HepG2 (cell line): ENCODE results near the gene ST6GALNAC2. TPM values are rescaled to one million over a fixed set of nuclear protein-coding genes. Genes with fewer than 3 reads are reported as not detected.

Experiments
- ADNP ChIP-seq: sonication (generic); formaldehyde crosslinking; IDR thresholded peaks from 2 replicates; pipeline ENCODE4 v1.4.0; 2020; ENCODE audit warnings: missing genetic modification reagents
- ARID4A ChIP-seq: sonication (generic); formaldehyde crosslinking; IDR thresholded peaks from 2 replicates; pipeline ENCODE4 v1.5.0; 2020; ENCODE audit warnings: mild to moderate bottlenecking, missing genetic modification reagents, borderline replicate concordance
- ATF7-NPFF ChIP-seq: sonication (generic); formaldehyde crosslinking; IDR thresholded peaks from 2 replicates; pipeline ENCODE4 v1.8.1; 2023; ENCODE audit warnings: mild to moderate bottlenecking, low read depth, missing genetic modification reagents, moderate library complexity
- ELF3 ChIP-seq: IDR thresholded peaks from 2 replicates; pipeline ENCODE4 v1.6.1; 2016; ENCODE audit warnings: missing genetic modification reagents, missing compliant biosample characterization
- GTF3A ChIP-seq: sonication (generic); formaldehyde crosslinking; conservative IDR thresholded peaks from 2 replicates; pipeline ENCODE4 v1.4.0; 2020; ENCODE audit warnings: mild to moderate bottlenecking, missing genetic modification reagents
- KLF13 ChIP-seq: sonication (generic); formaldehyde crosslinking; IDR thresholded peaks from 2 replicates; pipeline ENCODE4 v1.4.0; 2020; ENCODE audit warnings: mild to moderate bottlenecking, missing genetic modification reagents
- NFE2L2 ChIP-seq: fragments of 150-350 bp; IDR thresholded peaks from 2 replicates; pipeline ENCODE4 v1.6.1; 2014; ENCODE audit warnings: low read length
- PAX8 ChIP-seq: sonication (generic); formaldehyde crosslinking; IDR thresholded peaks from 2 replicates; pipeline ENCODE4 v1.8.0; 2022; ENCODE audit warnings: mild to moderate bottlenecking, missing genetic modification reagents, borderline replicate concordance
- PRPF4 ChIP-seq: fragments of 200-400 bp; formaldehyde crosslinking; IDR thresholded peaks from 2 replicates; pipeline ENCODE4 v1.6.1; 2016; ENCODE audit warnings: low read length, low read depth; ENCODE audit not compliant: poor library complexity, severe bottlenecking
- RBM39 ChIP-seq: fragments of 200-400 bp; formaldehyde crosslinking; IDR thresholded peaks from one replicate; pipeline ENCODE4 v1.6.1; 2018; ENCODE audit warnings: antibody characterized with exemption, mild to moderate bottlenecking, low read depth, low read length; ENCODE audit not compliant: poor library complexity, severe bottlenecking
- REPIN1 ChIP-seq: sonication (generic); formaldehyde crosslinking; IDR thresholded peaks from 2 replicates; pipeline ENCODE4 v1.8.0; 2022; ENCODE audit warnings: missing genetic modification reagents, low read depth, mild to moderate bottlenecking, borderline replicate concordance
- SIX4 ChIP-seq: sonication (generic); formaldehyde crosslinking; IDR thresholded peaks from 2 replicates; pipeline ENCODE4 v1.4.0; 2020; ENCODE audit warnings: missing genetic modification reagents
- SMYD3 ChIP-seq: sonication (generic); formaldehyde crosslinking; IDR thresholded peaks from 2 replicates; pipeline ENCODE4 v1.8.1; 2023; ENCODE audit warnings: mild to moderate bottlenecking, missing genetic modification reagents
- SUZ12 ChIP-seq: fragments of 150-350 bp; IDR thresholded peaks from 2 replicates; pipeline ENCODE4 v1.6.1; 2014; ENCODE audit warnings: low read depth, low read length
- TEF ChIP-seq: sonication (generic); formaldehyde crosslinking; IDR thresholded peaks from 2 replicates; pipeline ENCODE4 v1.5.0; 2020; ENCODE audit warnings: missing genetic modification reagents
- U2AF1 ChIP-seq: fragments of 200-400 bp; formaldehyde crosslinking; optimal IDR thresholded peaks from 2 replicates; pipeline ENCODE3; 2017; ENCODE audit warnings: mild to moderate bottlenecking, low read depth, low read length
- ZBTB1 ChIP-seq: sonication (generic); formaldehyde crosslinking; IDR thresholded peaks from 2 replicates; pipeline ENCODE4 v1.4.0; 2020; ENCODE audit warnings: missing genetic modification reagents, borderline replicate concordance
- ZBTB42 ChIP-seq: sonication (generic); formaldehyde crosslinking; IDR thresholded peaks from 2 replicates; pipeline ENCODE4 v1.5.0; 2020; ENCODE audit warnings: mild to moderate bottlenecking, missing genetic modification reagents
- ZEB1 ChIP-seq: IDR thresholded peaks from 2 replicates; pipeline ENCODE4 v1.6.1; 2012; ENCODE audit warnings: mild to moderate bottlenecking, low read depth, inconsistent platforms; ENCODE audit not compliant: insufficient replicate concordance
- ZNF101 ChIP-seq: sonication (generic); formaldehyde crosslinking; IDR thresholded peaks from 2 replicates; pipeline ENCODE4 v1.4.0; 2020; ENCODE audit warnings: mild to moderate bottlenecking, low read depth, missing genetic modification reagents, borderline replicate concordance
- ZNF251 ChIP-seq: sonication (generic); formaldehyde crosslinking; IDR thresholded peaks from 2 replicates; pipeline ENCODE4 v1.9.0; 2021; ENCODE audit warnings: mild to moderate bottlenecking, missing genetic modification reagents
- ZNF276 ChIP-seq: sonication (generic); formaldehyde crosslinking; IDR thresholded peaks from 2 replicates; pipeline ENCODE4 v1.4.0; 2020; ENCODE audit warnings: mild to moderate bottlenecking, low read depth, missing genetic modification reagents
- ZNF343 ChIP-seq: sonication (generic); formaldehyde crosslinking; IDR thresholded peaks from 2 replicates; pipeline ENCODE4 v1.4.0; 2020; ENCODE audit warnings: mild to moderate bottlenecking, missing genetic modification reagents
- ZNF558 ChIP-seq: sonication (generic); formaldehyde crosslinking; IDR thresholded peaks from 2 replicates; pipeline ENCODE4 v1.9.0; 2022; ENCODE audit warnings: mild to moderate bottlenecking, missing genetic modification reagents, borderline replicate concordance
- ZNF790 ChIP-seq: sonication (generic); formaldehyde crosslinking; IDR thresholded peaks from 2 replicates; pipeline ENCODE4 v1.8.0; 2022; ENCODE audit warnings: missing genetic modification reagents, mild to moderate bottlenecking, borderline replicate concordance
- polyA plus RNA-seq, 8 experiments: library from polyadenylated mRNA; depleted of rRNA in 3 of 8; stranded (reverse) in 7 of 8; unstranded in 1 of 8; fragments of >200 nt; fragmentation: Illumina TruSeq in 4 of 8; extraction: Trizol in 4 of 8; gene quantifications; 2 replicates each; pipeline versions ENCODE4 v1.2.1 to v1.2.3, GENCODE V29; 2011 to 2016; ENCODE audit warnings: low read depth in 4 of 8, missing spikeins in 1 of 8, mixed read lengths in 1 of 8; ENCODE audit not compliant: insufficient read depth in 1 of 8
- total RNA-seq, 5 experiments: library from RNA; depleted of rRNA; stranded (reverse); fragments of >200 nt; fragmentation: Illumina TruSeq; extraction: Trizol; gene quantifications; 2 replicates each; pipeline ENCODE4 v1.2.3, GENCODE V29; 2016; ENCODE audit warnings: low read depth in 1 of 5

ST6GALNAC2 gene
- total and polyA plus RNA-seq, 2 of the 13 experiments (the other 11 are each of a cell fraction or from before 2014, with no cell fraction given) = 0.12 to 0.49 TPM

GRCh38 chr17:76569607-76570279 is 15.9 kb downstream of the ST6GALNAC2 start (continued):
- TF ChIP-seq REPIN1 (CRISPR knock-in tag) = no peak; the same call in 1 of the 2 replicates
- peak; percentile 56; the same call in 1 of the 2 replicates for TF ChIP-seq ELF3 (CRISPR knock-in tag)
- peak; percentile 41; the same call in 1 of the 2 replicates for TF ChIP-seq ATF7-NPFF (CRISPR knock-in tag)
- no peak for TF ChIP-seq ZNF558 (CRISPR knock-in tag)
- TF ChIP-seq RBM39 = no peak
- TF ChIP-seq SUZ12 = no peak
- TF ChIP-seq NFE2L2 = no peak
- TF ChIP-seq SMYD3 (CRISPR knock-in tag) = no peak
- TF ChIP-seq ARID4A (CRISPR knock-in tag) = peak; percentile 58
- no peak for TF ChIP-seq PRPF4
- no peak for TF ChIP-seq ZBTB42 (CRISPR knock-in tag)
- TF ChIP-seq ADNP = no peak
- TF ChIP-seq ZNF343 (CRISPR knock-in tag) = 0 out of 2 replicates have a peak, but pooled peaks have one; percentile 5
- TF ChIP-seq ZNF251 (CRISPR knock-in tag) = no peak
- TF ChIP-seq U2AF1 = no peak
- no peak for TF ChIP-seq TEF
- peak; percentile 56 for TF ChIP-seq SIX4 (CRISPR knock-in tag)
- no peak for TF ChIP-seq KLF13 (CRISPR knock-in tag)
- no peak for TF ChIP-seq GTF3A (CRISPR knock-in tag)
- TF ChIP-seq ZNF276 (CRISPR knock-in tag) = no peak
- no peak for TF ChIP-seq ZNF101
- TF ChIP-seq ZEB1 = no peak
- TF ChIP-seq ZBTB1 (CRISPR knock-in tag) = no peak
- TF ChIP-seq ZNF790 (CRISPR knock-in tag) = no peak
- no peak for TF ChIP-seq PAX8 (CRISPR knock-in tag)
